GM19455 (cell line): Measurements from ENCODE around the gene EDA.
"Not testable (repeated sequence)": the region's sequence is repeated elsewhere in the genome, so short reads cannot be mapped to it uniquely, and the experiment has no call there.

ENCODE experiments used
- ATAC-seq: cut with Tn5 transposase; IDR thresholded peaks from one replicate; pipeline ENCODE4 v1.9.1; 2021; ENCODE audit not compliant: unreplicated experiment

Gene EDA

GRCh38 chrX:69741721-69742120 is 125.8 kb downstream of the EDA start:
- no peak for ATAC-seq

- no peak for ATAC-seq
Observed at GRCh38 chrX:69746051-69746450, 130.1 kb downstream of the EDA start.

- ATAC-seq, result no peak
Observed at GRCh38 chrX:69748055-69748454, 132.1 kb downstream of the EDA start.

GRCh38 chrX:69759921-69760625 is 144.2 kb downstream of the EDA start:
- no peak for ATAC-seq

GRCh38 chrX:69761633-69762032 is 145.7 kb downstream of the EDA start:
- no peak for ATAC-seq

GRCh38 chrX:69762340-69762739 is 146.4 kb downstream of the EDA start:
- no peak for ATAC-seq

- no peak for ATAC-seq
Observed at GRCh38 chrX:69793260-69793935, 177.5 kb downstream of the EDA start.

- no peak for ATAC-seq
Observed at GRCh38 chrX:69795702-69796101, 179.8 kb downstream of the EDA start.

- no peak for ATAC-seq
Observed at GRCh38 chrX:69807400-69807799, 191.5 kb downstream of the EDA start.

GRCh38 chrX:69808375-69808774 is 192.5 kb downstream of the EDA start:
- no peak for ATAC-seq

- ATAC-seq, result no peak
Observed at GRCh38 chrX:69813677-69814076, 197.8 kb downstream of the EDA start.

GRCh38 chrX:69815063-69815462 is 199.2 kb downstream of the EDA start:
- no peak for ATAC-seq

GRCh38 chrX:69815519-69815918 is 199.6 kb downstream of the EDA start:
- no peak for ATAC-seq

- ATAC-seq, result no peak
Observed at GRCh38 chrX:69844636-69845035, 228.7 kb downstream of the EDA start.

GRCh38 chrX:69859999-69860398 is 244.1 kb downstream of the EDA start:
- ATAC-seq, result not testable (repeated sequence)

- ATAC-seq, result no peak
Observed at GRCh38 chrX:69876221-69876620, 260.3 kb downstream of the EDA start.

GRCh38 chrX:69884210-69884609 is 268.3 kb downstream of the EDA start:
- ATAC-seq, result no peak

GRCh38 chrX:69896046-69896445 is 280.1 kb downstream of the EDA start:
- no peak for ATAC-seq

- ATAC-seq, result no peak
Observed at GRCh38 chrX:69900491-69900890, 284.6 kb downstream of the EDA start.

GRCh38 chrX:69906447-69906846 is 290.5 kb downstream of the EDA start:
- no peak for ATAC-seq

GRCh38 chrX:69914781-69915180 is 298.9 kb downstream of the EDA start:
- ATAC-seq, result no peak

- ATAC-seq, result no peak
Observed at GRCh38 chrX:69919749-69920148, 303.8 kb downstream of the EDA start.

- no peak for ATAC-seq
Observed at GRCh38 chrX:69932323-69932722, 316.4 kb downstream of the EDA start.
